GM12873 (cell line): Measurements from ENCODE around the gene RPUSD4.

Source experiments
- CTCF ChIP-seq: IDR thresholded peaks from 2 replicates; pipeline ENCODE4 v1.5.1; 2012; ENCODE audit warnings: low read depth, mild to moderate bottlenecking, moderate library complexity, low read length, control low read depth; ENCODE audit not compliant: insufficient read depth; ENCODE audit errors: missing control alignments

Gene RPUSD4, protein sequence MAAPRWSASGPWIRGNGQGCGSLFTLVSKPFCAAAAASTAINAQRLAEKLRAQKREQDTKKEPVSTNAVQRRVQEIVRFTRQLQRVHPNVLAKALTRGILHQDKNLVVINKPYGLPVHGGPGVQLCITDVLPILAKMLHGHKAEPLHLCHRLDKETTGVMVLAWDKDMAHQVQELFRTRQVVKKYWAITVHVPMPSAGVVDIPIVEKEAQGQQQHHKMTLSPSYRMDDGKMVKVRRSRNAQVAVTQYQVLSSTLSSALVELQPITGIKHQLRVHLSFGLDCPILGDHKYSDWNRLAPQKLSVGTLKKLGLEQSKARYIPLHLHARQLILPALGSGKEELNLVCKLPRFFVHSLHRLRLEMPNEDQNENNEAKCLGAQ

DNA sequence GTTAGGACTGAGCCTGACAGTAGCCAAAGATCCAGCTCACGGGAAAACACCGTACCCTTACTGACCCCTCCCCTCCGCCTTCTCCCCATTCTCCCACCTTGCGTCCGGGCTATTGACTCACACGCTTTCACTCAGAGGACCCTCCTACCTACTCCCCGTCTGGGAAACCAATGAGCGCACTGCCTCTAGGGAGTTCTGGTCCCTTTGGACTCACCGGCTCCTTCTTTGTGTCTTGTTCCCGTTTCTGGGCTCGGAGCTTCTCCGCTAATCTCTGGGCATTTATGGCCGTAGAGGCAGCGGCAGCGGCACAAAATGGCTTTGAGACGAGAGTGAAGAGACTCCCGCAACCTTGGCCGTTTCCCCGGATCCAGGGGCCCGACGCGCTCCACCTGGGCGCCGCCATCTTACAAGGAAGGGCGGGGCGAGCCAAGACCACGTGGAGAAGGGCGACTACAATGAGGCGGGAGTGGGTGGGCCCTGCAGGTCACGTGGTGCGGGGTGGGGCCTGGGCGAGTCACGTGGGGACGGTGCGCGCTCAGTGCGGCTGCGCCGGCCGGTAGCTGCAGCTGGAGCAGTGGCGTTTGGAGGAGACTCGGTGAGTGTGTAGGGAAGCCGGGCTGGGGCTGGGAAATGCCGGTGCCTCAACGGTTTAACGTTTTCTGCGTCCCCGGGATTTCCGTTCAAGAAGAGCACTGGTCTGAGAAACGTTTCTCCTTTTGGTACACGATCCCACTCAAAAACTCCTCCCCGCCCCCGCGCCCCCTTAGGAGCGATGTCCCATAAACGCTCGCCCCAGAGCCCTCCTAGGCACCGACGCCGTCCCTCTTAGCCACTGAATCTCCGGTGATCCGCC lies at the start of gene RPUSD4, which contains the start of gene FAM118B:
Gene RPUSD4, minus strand, starts transcription at position 415 of the 853 bp plus-strand sequence. Its CDS starts 12 bp downstream, at position 403.
Gene FAM118B, plus strand, starts transcription at position 547 of the 853 bp plus-strand sequence. CDS start 23,220 bp downstream, outside the sequence.
- TF ChIP-seq CTCF = no peak

DNA sequence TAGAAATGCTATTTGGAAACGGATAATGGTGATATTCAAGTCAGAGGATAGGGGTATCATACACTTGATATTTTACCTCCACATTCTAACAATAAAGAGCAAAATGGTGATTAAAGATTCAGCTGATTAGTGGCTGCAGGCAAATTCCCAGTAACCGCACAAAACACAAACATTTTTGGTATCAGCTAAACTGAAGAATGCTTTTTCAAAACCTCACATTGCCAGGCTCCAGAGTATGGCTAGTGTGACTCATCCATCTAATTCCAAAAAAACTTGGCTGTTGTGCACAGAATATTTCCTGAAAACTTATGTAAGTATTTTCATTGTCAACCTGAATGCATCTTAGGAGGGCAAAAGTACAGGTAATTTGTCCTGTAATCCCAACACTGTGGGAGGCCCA lies 46.3 kb upstream of the RPUSD4 start:
- no peak for TF ChIP-seq CTCF

GRCh38 chr11:126257144-126257543 lies 45.7 kb upstream of the RPUSD4 start:
- TF ChIP-seq CTCF = no peak

- no peak for TF ChIP-seq CTCF
Observed at GRCh38 chr11:126256216-126256615, 44.8 kb upstream of the RPUSD4 start.

DNA sequence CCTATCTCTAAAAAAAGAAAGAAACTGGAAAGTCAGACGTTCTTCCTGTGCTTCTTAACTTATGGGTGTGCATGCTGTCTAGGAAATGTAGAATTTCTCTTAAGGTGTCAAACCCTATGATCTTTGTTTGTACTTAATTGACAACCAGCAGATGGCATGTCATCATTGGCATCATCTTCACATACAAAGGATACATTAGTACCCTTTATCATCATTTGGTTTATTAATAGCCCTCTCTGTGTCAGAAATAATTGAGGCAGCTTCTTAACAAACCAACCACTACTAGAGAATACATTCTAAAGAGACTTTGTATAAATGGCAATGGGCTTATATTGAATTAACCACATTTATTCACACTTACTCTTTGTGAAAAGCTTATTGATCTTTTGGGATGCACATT lies 43.4 kb upstream of the RPUSD4 start:
- no peak for TF ChIP-seq CTCF

- no peak for TF ChIP-seq CTCF
Observed at GRCh38 chr11:126253265-126253664, 41.8 kb upstream of the RPUSD4 start.

DNA sequence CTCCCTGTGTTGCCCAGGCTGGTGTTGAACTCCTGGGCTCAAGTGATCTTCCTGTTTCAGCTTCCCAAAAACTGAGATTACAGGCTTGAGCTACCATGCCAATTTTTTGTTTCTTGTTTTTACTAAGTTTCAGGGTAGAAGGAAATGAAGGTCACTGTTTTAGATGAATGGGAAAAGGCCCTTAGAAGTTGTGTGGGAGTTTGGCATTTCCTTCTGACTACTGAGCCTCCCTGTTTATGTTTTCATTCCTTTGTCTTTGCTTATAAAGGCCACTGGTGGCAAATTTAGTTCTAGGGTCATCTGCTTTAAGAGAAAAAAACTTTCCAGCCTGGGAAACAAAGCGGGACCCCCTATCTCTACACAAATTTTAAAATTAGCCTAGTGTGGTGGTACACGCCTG lies 35.2 kb upstream of the RPUSD4 start:
- no peak for TF ChIP-seq CTCF
